ENCODE results near the gene FAM9C. TPM values are rescaled to one million over a fixed set of nuclear protein-coding genes. Genes with fewer than 3 reads are reported as not detected.

FAM9C gene
- total and polyA plus RNA-seq, 3 donors from 2014 or later, result 2.8 to 9.5 (median 4.7) TPM

DNA sequence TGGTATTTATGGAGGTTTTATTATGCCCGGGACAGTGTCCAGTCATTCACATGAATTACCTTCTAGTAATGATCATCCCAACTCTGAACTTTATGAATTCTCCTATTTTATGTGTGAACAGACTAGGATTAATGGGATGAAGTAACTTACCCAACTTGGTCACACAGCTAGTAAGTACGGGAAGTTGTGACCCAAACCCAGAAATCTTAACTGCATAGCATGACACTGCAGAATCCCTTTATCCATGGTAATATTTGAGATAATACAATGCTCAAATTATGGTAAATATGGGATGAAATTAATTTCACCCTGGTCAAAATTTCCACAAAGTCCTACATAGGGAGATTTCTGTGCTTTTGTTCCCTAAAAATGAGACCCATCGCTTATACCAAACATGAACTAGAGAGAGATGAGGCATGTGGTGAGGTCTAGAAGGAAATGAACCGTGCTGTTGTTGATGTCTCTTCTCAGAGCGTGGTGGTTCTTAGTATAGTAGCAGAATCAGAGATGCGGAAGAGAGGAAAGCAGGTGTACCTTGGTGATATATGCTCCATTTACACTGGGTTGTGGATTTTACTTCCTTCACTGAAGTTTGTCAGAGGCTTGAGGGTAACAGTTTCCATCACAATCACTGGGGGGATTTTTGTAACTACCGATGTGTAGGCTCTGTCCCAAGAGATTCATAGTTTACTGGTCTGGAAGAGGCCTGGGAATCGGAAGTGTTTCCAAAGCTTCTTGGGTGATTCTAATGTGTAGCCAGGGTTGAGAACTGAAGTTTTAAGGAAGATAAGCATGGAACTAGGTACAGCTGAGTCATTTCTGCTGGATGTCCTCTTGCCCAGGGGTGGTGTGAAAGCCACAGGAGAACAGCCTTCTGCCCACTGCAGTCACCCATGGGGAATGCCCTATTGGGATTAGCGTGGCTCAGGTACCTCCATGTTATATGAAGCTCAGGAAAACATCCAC is 30.2 kb upstream of the FAM9C start:
- H3K27me3 ChIP-seq, result no peaks in the 10 kb centered on the region
- no peak overlapping the region for H3K4me3 ChIP-seq
- WGBS, 2 donors, result 94 to 95% methylated on average over 9 of the region's 9 CpGs
- intact Hi-C loops (cut with DNase I; ENCODE audit: low total_unique reads), result no loop called here
- no peak overlapping the region for H3K27ac ChIP-seq
- no peaks in the 10 kb centered on the region for H3K4me1 ChIP-seq
- no peak for DNase-seq
- no peaks in the 10 kb centered on the region for H3K9me3 ChIP-seq
- H3K36me3 ChIP-seq (ENCODE audit: low read depth, missing control alignments), result no peaks in the 10 kb centered on the region
- no peak for TF ChIP-seq CTCF (IDR thresholded peaks at IDR 0.05)
- TF ChIP-seq POLR2A (IDR thresholded peaks at IDR 0.05), result no peak

DNA sequence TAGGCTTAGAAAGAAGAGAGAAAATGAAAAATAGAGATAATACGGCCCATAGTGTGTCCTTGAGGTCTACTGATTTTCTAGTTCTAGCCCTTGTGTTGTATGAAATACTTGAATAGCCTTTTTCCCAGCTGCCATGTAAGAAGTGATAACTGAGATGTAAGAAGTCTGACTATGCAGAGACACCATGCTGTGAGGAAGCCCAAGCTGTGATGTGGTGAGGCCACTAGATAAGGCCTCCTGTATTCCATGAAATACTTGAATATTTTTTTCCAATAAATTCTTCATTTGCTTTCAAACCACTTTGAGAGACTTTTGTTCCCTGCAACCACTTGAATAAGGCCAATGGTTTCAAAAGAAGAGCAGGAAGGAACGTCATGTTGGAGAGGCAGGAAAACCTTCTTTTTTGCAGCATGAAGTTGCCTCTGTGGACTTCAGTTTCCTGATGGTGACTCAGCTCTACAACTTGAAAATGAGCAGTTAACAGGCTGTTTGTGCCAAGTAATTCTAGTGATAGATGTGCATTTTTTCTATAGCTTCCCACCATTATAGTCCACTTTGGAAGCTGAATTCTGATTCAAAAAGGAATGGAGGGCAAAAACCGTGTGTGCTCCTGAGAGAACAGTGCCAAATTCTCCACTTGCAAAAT is 25.5 kb upstream of the FAM9C start:
- WGBS, 2 donors, result 83 to 86% methylated on average over 3 of the region's 3 CpGs
- Histone ChIP-seq H3K27me3 (no peaks in the 10 kb centered on the region), H3K27ac (no peak overlapping the region), H3K4me3 (no peak overlapping the region), H3K4me1 (no peaks in the 10 kb centered on the region), H3K36me3 (ENCODE audit: low read depth, missing control alignments) (no peaks in the 10 kb centered on the region), H3K9me3 (no peaks in the 10 kb centered on the region)
- TF ChIP-seq POLR2A (IDR thresholded peaks at IDR 0.05) (no peak), CTCF (IDR thresholded peaks at IDR 0.05) (no peak)
- no peak for DNase-seq
- intact Hi-C loops (cut with DNase I; ENCODE audit: low total_unique reads), result no loop called here

DNA sequence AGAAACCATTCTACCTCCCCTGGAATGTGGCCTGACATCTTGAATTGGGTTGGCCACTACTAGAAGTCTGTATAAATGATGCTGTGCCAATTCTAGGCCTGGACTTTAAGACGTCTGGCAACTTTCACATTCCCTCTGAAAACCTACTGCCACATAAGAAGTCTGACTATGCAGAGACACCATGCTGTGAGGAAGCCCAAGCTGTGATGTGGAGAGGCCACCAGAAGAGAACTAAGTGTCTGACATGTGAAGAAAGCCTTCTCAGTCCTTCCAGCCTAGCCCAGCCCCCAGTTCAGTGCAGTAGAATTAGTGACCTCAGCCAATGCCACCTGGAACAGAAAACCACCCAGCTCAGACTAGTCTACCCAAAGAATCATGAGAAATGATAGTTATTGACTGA is 24.2 kb upstream of the FAM9C start:
- H3K9me3 ChIP-seq, result no peaks in the 10 kb centered on the region
- TF ChIP-seq POLR2A (IDR thresholded peaks at IDR 0.05) (no peak), CTCF (IDR thresholded peaks at IDR 0.05) (no peak)
- 86% methylated on average over 1 of the region's 1 CpG; no CpG with 5 or more reads in 1 of the 2 donors for WGBS, 2 donors
- H3K36me3 ChIP-seq (ENCODE audit: low read depth, missing control alignments), result no peaks in the 10 kb centered on the region
- no peaks in the 10 kb centered on the region for H3K27me3 ChIP-seq
- no peak overlapping the region for H3K4me3 ChIP-seq
- no peak for DNase-seq
- H3K27ac ChIP-seq, result no peak overlapping the region
- H3K4me1 ChIP-seq, result no peaks in the 10 kb centered on the region
- intact Hi-C loops (cut with DNase I; ENCODE audit: low total_unique reads), result no loop called here

- H3K9me3 ChIP-seq, result no peaks in the 10 kb centered on the region
- no peak overlapping the region for H3K4me3 ChIP-seq
- intact Hi-C loops (cut with DNase I; ENCODE audit: low total_unique reads), result no loop called here
- no peaks in the 10 kb centered on the region for H3K27me3 ChIP-seq
- H3K27ac ChIP-seq, result no peak overlapping the region
- no peaks in the 10 kb centered on the region for H3K36me3 ChIP-seq (ENCODE audit: low read depth, missing control alignments)
- H3K4me1 ChIP-seq, result no peaks in the 10 kb centered on the region
- no peak for TF ChIP-seq POLR2A (IDR thresholded peaks at IDR 0.05)
- no peak for TF ChIP-seq CTCF (IDR thresholded peaks at IDR 0.05)
- WGBS, 2 donors, result 50 to 75% methylated on average over 1 of the region's 1 CpG
- DNase-seq, result no peak
Measured at GRCh38 chrX:13067773-13068172, 23.4 kb upstream of the FAM9C start.

Data from testis (tissue), 3 donors.